Measurements from ENCODE around the gene ACVR1B. TPM values are rescaled to one million over a fixed set of nuclear protein-coding genes. Genes with fewer than 3 reads are reported as not detected.

Gene ACVR1B
- total RNA-seq, 1 donor from 2014 or later = 23.4 TPM

DNA sequence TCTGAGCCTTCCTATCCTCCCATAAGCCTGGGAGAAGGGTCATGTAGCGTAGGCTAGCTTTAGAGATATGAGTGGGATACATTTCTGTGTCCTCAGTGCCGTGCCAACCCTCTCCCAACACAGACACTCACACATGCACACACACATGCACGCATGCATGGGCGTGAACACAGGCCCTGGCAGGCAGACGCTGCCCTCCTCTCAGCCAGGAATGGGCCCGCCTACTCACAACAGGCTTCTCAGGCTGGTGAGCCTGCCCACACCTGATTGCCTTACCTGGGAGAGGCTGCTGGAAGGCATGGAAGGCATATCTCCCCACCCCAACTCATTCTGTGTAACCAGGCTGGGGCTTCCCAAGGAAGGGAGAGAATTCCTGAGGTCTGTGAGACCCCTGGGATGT lies 12.8 kb upstream of the ACVR1B start:
- no peak for DNase-seq (ENCODE audit: low read depth)
- H3K4me3 ChIP-seq (ENCODE audit: low read depth, low read length) = no peak overlapping the region
- TF ChIP-seq, protein P1, sequence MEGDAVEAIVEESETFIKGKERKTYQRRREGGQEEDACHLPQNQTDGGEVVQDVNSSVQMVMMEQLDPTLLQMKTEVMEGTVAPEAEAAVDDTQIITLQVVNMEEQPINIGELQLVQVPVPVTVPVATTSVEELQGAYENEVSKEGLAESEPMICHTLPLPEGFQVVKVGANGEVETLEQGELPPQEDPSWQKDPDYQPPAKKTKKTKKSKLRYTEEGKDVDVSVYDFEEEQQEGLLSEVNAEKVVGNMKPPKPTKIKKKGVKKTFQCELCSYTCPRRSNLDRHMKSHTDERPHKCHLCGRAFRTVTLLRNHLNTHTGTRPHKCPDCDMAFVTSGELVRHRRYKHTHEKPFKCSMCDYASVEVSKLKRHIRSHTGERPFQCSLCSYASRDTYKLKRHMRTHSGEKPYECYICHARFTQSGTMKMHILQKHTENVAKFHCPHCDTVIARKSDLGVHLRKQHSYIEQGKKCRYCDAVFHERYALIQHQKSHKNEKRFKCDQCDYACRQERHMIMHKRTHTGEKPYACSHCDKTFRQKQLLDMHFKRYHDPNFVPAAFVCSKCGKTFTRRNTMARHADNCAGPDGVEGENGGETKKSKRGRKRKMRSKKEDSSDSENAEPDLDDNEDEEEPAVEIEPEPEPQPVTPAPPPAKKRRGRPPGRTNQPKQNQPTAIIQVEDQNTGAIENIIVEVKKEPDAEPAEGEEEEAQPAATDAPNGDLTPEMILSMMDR (conservative IDR thresholded peaks at IDR 0.05; ENCODE audit: low read depth, low read length) = no peak

DNA sequence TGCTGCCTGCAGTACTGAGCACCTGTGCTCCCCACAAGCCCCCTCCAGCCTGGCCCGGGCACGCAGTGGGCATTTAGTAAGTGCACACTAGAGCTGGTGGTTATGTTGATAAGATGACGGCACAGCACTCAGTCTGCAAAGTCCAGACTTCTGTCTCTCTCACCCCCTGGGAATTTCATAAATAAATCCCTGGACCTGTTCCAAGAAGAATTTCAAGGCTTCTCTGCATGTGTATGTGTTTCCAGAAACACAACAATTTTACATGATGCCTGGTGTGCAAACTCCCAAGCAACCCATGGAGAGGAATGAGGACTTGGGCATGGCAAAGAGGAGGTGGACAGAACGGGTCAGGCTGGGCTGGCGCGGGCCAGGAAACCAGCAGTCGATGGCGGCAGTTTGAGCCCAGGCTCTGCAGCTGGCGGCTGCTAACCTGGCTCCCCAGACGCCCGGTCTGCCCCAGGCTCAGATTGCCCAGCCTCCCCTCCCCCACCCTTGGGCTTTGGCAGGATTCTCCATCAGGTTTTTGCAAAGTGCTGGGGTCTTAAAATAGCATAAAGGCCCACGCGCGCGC lies 10.4 kb upstream of the ACVR1B start:
- H3K4me3 ChIP-seq (ENCODE audit: low read depth, low read length) = no peak overlapping the region
- TF ChIP-seq, protein P1 (conservative IDR thresholded peaks at IDR 0.05; ENCODE audit: low read depth, low read length) = no peak
- no peak for DNase-seq (ENCODE audit: low read depth)

DNA sequence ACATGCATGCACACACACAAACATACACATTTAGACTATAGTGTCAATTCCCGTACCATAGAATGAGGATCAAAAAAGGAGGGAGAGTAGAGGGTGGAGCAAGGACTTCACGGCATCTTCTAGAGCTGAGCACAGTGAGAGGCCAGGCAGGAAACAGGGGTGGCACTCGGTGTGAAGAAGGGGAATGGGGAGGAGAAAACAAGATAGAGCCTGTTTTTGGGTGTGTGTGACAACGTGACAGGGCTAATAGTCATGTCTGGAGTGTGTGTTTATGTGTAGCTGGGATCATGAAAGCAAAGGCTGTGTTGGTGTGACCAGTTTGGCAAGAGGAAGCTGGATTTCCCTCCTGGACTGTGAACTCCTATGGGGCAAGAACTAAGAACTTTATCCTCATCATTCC lies 9.9 kb upstream of the ACVR1B start:
- TF ChIP-seq, protein P1 (conservative IDR thresholded peaks at IDR 0.05; ENCODE audit: low read depth, low read length) = no peak
- DNase-seq (ENCODE audit: low read depth) = no peak
- H3K4me3 ChIP-seq (ENCODE audit: low read depth, low read length) = no peak overlapping the region

DNA sequence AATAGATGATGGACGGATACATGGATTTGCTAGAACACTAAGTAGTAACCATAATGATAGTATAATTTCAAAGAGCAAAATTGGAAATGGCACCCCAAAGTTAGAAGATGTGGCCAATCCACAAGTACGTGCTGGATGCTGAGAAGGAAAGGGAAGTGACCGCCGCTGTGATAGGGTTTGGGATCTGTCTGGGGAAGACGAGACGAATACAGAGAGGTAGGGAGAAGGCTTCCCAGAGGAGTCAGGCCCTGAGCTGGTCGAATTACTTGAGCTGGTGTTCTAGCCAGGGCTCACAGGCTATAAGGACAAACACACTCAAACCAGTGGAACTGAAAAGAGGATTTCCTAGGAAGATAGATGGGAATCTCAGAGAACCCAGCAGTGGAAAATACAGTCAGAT lies 9.4 kb upstream of the ACVR1B start:
- TF ChIP-seq, protein P1 (conservative IDR thresholded peaks at IDR 0.05; ENCODE audit: low read depth, low read length) = no peak
- DNase-seq (ENCODE audit: low read depth) = no peak

DNA sequence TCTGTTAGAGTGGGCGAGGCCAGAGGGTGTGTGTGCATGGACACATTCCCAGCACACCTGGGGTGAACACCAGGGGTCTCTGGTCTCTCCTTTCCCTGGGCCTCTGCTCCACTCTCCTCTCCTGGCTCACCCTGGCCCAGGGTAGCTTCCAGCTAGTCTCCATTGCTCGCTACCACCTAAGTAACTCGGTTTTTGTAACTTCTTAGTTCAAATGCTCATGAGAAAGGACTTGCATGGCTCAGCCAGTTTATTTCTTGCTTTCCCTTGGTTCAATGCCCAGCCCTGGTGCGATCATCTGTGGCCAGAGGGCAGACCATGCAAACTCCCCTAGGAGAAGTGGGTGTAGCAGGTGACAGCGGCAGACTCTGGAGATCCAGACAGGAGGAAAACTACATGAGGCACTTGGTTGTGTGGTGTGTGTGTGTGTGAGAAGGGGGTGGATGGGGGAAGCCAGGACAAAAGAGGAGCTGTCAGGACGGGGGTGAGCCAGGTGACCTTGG lies 8.9 kb upstream of the ACVR1B start:
- TF ChIP-seq, protein P1 (conservative IDR thresholded peaks at IDR 0.05; ENCODE audit: low read depth, low read length) = no peak
- no peak overlapping the region for H3K4me3 ChIP-seq (ENCODE audit: low read depth, low read length)
- DNase-seq (ENCODE audit: low read depth) = no peak

More for the DNA sequence above, 9.4 kb upstream of the ACVR1B start:
- no peak overlapping the region for H3K4me3 ChIP-seq (ENCODE audit: low read depth, low read length)

DNA sequence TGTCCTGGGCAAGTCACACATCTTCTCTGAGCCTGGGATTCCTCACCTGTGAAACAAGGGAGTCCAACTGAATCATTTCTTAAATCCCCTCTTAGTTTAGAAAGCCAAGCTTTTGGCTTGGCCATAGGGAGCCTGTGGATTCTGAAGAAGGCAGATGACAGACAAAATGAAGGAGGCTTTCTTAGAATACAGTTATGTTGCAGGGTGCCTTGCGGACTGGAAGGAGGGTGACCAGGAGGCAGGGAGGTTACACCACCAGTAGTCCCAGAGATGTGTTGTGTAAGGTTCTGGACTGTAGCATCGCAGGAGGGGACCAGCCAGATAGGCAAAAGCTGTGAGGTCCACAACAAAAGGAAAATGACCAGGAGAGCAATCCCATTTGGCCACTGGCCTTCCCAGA lies 8.2 kb upstream of the ACVR1B start:
- DNase-seq (ENCODE audit: low read depth) = no peak
- H3K4me3 ChIP-seq (ENCODE audit: low read depth, low read length) = no peak overlapping the region
- TF ChIP-seq, protein P1 (conservative IDR thresholded peaks at IDR 0.05; ENCODE audit: low read depth, low read length) = no peak

DNA sequence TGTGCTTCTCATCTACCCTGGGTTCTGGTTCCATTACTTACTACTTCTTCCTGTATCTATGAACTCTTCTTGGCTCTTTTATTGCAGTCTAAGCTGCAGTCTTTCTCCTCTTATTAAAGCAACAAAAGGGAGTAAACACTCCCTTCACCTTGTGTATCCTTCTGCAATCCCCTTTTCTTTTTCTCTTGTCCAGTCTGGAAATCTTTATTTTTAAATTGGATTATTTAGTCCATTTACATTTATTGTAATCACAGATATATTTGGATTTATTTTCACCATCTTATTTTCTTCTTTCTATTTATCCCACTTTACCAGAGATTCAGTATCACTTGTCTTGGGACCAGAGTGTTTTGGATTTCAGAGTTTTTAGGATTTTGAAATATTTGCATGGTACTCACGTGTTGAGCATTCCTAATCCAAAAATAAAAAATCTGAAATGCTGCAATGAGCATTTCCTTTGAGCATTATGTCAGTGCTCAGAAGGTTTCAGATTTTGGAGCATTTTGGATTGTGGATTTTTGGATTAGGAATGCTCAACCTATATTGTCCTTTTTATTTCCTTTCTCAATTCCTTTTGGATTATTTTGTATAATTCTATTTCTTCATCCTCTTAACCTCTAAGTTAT lies 6.8 kb upstream of the ACVR1B start:
- no peak overlapping the region for H3K4me3 ChIP-seq (ENCODE audit: low read depth, low read length)
- no peak for DNase-seq (ENCODE audit: low read depth)
- TF ChIP-seq, protein P1 (conservative IDR thresholded peaks at IDR 0.05; ENCODE audit: low read depth, low read length) = no peak
